NCI-H2029 treated with DMSO at 0.1 percent for 48 hours (cell line): Measurements from ENCODE around the gene GGT6.

Experiments used
- DNase-seq: peaks from one replicate; lab custom pipeline; 2025; lab: John Stamatoyannopoulos, UW

GGT6 gene

GRCh38 chr17:4537451-4538235 is 22.7 kb downstream of the GGT6 start:
- no peak for DNase-seq

- DNase-seq: no peak
These were observed 23.5 kb downstream of the GGT6 start for GRCh38 chr17:4536742-4537411.

- no peak for DNase-seq
These were observed 24.1 kb downstream of the GGT6 start for GRCh38 chr17:4536259-4536741.

- DNase-seq: no peak
These were observed 24.6 kb downstream of the GGT6 start for GRCh38 chr17:4535667-4536258.

- no peak for DNase-seq
These were observed 25.3 kb downstream of the GGT6 start for GRCh38 chr17:4534928-4535666.

GRCh38 chr17:4534515-4534914 is 25.9 kb downstream of the GGT6 start:
- DNase-seq: no peak

- DNase-seq: no peak
These were observed 26.6 kb downstream of the GGT6 start for GRCh38 chr17:4533523-4534504.

- DNase-seq: no peak
These were observed 27.4 kb downstream of the GGT6 start for GRCh38 chr17:4532860-4533522.

GRCh38 chr17:4531988-4532736 is 28.2 kb downstream of the GGT6 start:
- no peak for DNase-seq

- no peak for DNase-seq
These were observed 29.3 kb downstream of the GGT6 start for GRCh38 chr17:4530799-4531730.

GRCh38 chr17:4529533-4530152 is 30.7 kb downstream of the GGT6 start:
- DNase-seq: no peak

GRCh38 chr17:4527566-4528125 is 32.7 kb downstream of the GGT6 start:
- no peak for DNase-seq

- DNase-seq: no peak
These were observed 33.2 kb downstream of the GGT6 start for GRCh38 chr17:4527134-4527533.

GRCh38 chr17:4525691-4526397 is 34.5 kb downstream of the GGT6 start:
- DNase-seq: no peak

GRCh38 chr17:4523946-4524345 is 36.4 kb downstream of the GGT6 start:
- no peak for DNase-seq

GRCh38 chr17:4522661-4523060 is 37.7 kb downstream of the GGT6 start:
- DNase-seq: no peak

GRCh38 chr17:4520894-4521600 is 39.3 kb downstream of the GGT6 start:
- no peak for DNase-seq
